DMS53 (cell line): Measurements from ENCODE around the gene FOXN1.

Experiments
- DNase-seq: peaks from one replicate; lab custom pipeline; 2025; lab: John Stamatoyannopoulos, UW

The FOXN1 gene

DNA sequence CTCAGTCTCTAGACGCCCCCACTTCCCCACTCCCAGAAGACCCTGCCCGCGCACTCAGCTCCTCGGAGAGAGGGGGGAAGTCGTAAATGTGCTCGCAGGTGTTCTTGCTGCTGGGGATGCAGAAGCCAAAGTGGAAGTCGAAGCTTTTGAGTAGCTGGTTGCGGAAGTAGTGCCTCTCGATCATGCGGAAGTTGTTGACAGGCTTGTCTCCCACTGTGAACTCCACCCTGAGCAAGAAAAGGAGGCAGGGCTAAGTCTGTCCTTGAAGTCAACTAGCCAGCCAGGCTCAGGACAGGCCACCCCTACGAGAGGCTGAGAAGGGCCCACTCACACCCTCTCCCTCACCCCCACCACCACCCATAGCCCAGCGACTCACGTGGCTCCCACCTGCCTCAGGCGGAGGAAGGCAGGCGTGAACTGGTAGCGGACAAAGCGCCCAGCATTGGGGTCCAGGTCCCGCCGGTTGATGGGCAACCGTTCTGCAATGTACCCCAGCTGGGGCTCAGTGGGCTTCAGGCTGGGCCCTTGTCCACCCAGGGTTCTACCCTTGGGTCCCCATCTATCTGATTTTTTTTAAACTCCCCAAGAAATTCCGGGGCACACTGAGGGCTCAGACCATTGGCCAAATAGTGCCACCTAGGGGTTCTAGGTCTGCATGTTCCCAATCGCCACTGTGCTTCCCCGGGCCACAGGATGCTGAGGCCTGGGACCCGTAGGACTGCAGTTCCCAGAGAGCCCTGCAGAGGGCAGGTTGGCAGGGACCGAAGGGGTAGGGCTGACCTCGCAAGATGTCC, 41.7 kb downstream of the FOXN1 start:
- peak; percentile 81 for DNase-seq

DNA sequence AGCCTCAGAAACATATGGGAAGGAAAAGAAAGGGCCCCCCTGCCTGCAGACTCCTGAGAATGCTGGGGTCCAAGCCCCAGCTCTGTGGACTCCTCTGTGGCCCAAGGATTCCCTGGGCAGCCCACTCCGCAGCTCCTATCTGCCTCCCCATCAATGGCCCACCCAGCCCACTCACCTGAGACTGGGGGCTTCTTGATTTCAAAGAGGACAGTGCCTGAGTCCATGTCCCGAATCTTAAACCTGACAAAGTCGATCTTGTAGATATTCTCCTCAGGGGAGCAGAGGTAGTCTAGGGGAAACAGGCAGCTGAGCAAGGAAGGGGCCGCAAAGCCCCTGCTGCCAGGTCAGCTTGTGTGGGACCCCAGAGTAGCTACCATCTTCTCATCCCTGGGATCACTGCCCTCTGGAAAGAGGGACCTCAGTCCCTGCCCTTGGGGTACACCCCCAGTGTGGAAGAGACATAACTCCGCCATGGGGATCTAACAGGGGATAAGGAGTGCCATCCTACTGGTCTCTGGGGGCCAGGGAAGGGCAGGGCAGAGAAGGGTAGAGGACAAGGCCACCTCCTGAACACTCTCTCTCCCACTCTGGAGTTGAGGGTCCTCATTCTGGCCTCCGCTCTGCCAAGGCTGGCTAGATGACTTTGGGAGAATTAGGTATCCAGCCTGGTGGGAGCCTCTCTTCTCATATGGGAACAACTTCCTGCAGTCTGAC, 42.4 kb downstream of the FOXN1 start:
- no peak for DNase-seq

DNA sequence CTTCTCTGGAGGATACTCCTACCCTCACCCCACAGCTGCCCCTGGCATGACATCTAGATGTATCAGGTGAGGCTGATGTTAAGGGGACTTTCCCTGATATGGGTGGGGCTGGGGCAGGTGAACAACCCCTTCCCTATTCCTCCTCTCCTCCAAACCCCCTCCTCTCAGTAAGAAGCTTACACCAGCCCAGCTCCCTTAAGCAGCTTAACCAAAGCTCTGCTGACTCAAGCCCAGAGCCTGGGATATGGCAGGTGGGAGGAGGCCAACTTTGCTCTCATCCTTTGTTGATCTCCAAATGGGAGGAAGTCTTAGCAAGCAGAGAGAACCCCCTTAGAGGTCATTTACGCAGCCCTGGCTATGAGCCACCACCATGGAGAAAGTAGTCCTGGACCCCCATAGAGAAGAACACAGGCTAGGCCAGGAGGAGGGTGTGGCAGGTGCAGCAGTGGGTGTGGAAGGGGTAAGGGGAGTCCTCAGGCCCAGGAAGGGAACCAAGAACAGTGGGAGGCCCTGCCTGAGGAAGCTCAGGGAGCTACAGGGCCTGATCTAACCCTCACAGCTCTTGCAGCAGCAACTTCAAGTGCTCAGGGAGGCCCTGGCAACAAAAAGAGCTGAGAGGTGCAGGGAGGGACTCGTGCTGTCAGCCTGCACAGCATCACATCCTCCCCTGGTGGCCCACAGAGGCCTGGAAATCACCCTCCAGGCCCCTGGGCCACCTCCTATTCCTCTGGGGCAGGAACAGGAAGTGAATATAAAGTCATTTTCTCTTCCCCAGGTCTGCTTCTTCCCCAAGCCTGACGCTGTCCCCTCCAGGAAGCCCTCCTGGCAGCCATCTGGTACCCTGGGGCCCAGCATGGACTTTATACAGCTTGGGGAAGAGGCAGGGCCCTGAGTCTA, 43.3 kb downstream of the FOXN1 start:
- no peak for DNase-seq

DNA sequence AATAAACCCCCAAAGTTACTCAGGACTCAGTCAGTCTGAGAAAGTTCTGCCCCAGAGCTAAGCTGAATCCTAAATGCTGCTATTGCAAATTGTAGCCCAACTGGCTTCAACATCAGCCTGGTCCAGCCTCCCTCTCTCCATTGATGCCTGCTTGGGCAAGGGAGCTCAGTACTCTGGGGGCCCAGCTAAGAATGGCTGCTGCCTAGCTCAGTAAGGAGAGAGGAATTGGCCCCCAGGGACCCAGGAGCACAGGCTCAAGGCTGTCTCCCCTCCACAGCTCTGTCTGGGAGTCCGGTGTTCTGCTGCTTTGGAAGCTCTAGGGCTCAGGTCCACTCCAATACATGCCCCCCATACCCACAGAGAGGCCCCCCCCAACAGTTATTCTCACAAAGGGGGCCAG, 44.7 kb downstream of the FOXN1 start:
- no peak for DNase-seq

DNA sequence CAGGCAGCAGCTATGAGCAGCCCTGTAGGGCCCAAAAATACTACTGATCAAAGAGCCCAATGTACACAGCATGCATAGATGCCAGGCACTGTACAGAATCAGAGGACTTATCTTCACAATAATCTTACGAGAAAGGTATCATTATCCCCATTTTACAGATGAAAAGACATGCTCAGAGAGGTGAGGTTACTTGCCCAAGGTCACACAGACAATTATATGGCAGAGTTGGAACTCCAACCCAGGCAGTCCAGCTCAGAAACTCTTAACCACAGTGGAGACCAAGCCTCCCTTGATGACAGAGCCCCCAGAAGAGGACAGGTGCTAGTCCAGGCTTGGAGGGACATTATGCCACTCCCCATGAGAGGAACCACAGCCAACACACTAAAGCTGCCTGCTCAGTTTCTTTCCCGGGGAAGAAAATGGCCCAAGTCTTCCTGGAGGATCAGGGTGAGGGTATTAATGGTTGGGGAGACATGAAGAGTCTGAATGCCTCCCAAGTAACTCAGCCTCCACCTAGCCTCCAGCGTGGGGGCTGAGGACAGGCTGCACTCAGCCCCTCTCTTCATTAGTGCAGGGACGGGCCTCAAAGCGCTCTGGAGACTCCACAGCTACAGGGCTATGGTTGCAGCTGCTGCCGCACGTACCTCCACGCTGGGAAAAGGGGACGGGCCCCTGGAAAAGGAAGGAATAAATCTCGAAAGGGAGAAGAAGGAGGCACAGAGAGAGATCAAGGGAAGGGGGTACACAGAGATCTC, 45.5 kb downstream of the FOXN1 start:
- DNase-seq, result peak; percentile 53

DNA sequence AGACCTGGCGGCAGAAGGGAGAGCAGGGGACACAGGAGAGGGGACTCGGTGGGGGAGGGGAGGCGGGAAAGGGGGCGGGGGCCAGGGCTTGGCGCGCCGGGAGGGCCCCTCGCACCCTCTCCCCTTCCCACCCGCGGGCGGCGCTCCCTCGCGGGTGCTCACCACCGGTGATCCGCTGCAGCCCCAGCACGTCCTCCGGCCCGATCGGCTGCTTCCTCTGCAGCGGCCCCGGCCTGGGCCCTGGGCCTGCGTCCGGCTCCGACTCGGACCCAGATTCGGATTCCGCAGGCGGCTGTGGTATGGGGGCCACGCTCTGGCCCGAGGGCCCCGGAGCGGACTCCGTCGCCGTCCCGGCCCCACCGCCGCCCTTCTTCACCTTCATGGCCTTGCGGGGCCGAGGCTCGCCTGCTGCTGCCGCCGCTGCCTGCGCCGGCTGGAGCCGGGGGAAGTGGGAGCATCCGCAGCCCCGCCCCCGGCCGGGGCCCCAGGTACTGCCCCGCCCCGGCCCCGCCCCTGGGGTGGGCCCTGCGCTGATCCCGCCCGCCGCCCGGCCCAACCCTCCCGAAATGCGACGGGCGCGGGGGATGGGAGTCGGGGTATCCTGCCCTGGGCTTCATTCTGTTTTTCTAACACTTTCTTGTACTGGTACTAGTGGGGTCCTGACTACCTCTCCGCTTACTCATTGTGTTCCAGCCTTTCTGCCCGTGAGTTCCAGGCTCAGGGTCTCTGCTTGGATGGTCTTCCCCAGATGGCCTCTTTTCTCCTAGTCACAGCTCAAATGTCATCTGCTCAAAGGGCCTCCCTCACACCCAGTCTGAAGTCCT, 46.2 kb downstream of the FOXN1 start, which contains the start of gene UNC119:
Gene UNC119 (minus strand): TSS at position 449 of the 824 bp plus-strand sequence. CDS start 67 bp downstream, at position 382.
- peak; percentile 87 for DNase-seq

DNA sequence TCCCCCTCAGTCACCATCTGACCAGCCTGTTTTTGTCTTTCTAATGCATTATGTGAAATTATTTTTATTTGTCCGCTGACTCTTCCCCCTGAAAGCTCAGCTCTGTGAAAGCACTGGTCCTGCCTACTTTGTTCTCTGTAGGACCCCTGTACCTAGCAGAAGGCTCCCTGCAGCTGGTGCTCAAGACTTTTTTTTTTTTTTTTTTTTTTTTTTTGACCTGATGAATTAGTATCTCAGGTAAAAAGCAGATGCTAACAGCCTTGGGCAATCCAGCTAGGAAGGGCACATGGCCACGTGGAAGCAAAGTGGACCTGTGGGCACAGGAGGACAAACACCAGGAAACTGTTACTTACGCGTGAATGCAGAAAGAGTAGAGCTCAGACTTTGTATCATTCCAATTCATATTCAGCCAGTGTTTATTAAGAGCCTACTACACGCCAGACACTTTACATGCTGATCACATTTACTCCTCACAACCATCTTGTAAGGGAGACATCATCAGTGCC, 46.9 kb downstream of the FOXN1 start:
- peak; percentile 31 for DNase-seq

DNA sequence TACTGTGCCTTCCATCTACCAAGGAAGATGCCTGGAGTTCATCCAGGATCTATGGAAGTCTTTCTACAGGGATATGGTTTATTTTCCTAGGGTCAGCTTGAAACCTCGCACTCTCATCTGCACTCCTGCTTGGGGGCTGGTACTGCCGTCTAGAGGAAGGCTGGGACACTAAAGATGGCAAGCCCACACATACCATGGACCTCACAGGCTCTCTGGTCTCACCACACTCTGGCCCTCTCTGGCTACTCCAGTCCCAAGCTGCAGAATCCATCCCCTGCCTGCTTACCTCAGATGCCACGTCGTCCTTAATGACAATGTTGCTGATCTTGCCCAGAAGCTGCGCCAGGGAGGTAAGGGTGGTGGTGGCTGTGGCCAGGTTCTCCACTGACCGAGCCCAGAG, 48.4 kb downstream of the FOXN1 start:
- DNase-seq, result no peak

DNA sequence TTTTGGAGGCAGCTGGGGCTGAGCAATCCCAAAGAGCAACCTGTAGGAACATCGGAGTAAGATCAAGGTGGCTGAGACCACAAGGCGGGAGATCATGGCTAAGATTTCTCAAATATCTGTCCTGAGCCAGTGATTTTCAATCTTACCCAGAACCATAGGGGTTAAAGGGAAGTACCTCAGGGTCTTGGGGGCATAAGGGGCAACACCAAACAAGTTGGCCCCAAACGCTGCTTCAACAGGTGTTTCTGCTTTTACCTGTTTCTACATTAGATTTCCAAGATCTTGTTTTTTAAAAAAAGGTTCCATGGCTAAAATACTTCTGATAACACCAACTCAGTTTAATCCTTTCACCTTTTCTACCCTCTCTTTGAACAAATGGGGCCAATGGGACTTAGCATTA, 48.9 kb downstream of the FOXN1 start:
- no peak for DNase-seq

DNA sequence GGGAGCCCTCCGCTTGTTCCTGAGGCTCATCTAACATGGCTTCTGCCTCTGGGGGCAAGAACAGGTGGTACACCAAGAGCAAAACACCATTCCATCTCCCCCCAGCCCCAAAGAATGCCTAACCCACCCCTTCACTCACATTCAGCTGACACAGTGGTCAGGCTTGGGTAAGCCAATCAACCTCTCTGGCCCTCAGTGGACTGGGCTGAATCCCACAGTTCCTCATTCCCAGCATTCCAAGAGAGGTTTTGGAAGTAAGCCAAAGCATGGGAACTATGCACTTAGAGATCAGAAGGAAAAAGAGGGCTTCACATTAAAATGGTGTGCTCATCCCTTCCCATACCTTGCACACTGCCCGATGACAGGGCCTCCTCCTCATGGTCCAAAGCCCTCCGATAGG, 57.3 kb downstream of the FOXN1 start:
- DNase-seq, result no peak

DNA sequence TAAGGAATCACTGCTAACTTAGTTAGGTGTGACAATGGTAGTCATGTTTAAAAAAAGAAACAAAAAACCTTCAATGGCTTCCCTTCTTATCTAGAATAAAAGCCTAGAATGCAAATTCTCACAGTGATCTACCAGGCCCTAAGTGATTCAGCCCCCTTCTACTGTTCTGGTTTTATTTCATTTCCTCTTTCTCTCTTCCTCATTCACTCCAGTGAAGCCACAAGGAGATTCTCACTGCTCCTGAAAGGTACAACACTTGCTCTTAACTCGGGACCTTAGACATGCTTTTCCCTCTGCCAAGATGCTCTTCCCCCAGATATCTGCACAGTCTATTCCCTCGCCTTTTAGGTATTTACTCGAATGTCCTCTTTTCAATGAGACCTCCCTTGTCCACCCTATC, 61.5 kb downstream of the FOXN1 start:
- no peak for DNase-seq

DNA sequence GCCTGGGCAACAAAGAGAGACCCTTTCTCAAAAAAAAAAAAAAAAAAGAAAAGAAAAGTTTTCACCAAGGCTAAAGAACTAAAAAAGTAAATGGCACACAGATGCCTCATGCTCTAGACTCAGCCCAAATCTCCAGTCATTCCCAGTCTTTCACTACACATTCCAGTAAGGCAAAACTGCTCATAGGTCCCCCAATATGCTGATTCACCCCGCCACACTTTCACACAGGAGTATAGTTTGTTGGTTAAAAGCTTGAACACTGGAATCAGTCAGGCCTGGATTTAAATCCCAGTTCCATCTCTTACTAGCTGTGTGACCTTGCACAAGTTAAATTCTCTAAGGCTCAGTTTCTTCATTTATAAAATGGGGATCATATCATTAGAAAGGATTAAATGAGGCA, 63.3 kb downstream of the FOXN1 start:
- no peak for DNase-seq

DNA sequence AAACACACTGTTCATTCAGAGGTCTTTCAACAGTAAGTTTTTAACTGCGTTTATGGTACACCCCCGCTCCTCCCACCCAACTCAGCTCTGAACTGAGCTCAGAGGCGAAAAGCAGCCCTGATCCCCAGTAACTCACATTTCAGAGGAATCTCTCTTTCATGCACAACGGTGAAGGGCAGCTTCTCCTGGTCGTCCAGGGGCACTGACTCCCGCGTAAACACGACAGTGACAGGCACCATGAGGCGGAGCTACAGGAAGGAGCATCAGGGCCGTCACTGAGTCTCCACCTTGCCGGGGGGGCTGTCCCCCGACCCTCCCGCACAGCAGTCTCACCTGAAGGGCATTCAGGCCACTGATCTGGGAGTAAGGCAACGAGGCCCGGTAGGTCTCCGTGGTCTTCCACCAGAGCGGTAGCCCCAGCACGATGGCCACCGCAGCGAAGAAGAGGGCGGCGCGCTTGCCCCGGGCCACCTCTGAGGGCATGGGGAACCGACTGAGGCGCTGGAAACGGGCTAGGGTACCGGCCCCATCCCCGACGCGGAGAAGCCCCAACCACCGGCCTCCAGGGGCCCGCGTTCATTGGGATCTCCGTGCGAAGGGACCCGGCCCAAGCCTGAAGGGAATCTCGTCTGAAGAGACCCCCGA, 64.7 kb downstream of the FOXN1 start:
- DNase-seq, result peak; percentile 63

DNA sequence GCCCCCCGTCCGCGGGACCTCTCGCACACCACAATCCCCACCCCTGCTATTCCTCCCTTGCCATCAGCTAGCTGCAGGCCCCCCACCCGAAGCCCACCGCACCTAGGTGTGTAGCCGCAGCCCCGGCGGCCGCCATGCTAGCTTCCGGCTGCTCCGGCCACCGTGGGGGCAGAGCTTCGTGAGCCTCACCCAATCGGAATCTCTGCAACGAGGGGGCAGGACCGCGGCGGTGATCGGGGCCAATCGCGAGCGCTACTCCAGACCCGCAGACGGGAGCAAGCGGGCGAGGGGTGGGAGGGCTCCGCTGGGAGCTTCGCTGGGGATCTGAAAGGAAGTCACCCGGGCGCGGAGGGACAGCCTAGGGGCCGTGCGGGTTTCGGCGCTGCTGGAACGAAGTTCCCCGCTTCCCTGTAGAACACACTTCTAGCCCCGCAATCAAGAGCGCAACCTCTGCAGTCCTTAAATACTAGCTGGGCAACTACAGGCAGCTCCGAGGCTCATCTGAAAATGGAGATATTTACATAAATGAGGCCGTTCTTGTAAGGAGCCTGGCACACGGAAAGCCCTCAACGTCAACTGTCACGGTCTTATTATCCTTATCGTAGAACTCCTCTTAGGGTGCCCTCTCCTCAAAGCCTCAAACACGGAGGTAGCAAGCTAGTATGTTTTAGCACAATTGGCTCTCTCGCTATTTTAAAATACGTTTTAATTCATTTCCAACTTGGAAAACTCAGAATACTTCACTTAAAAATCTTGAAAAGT, 65.4 kb downstream of the FOXN1 start, which contains the start of gene PIGS:
Gene PIGS (minus strand): TSS at position 164 of the 762 bp plus-strand sequence. CDS start 28 bp downstream, at position 136.
- DNase-seq, result peak; percentile 95

DNA sequence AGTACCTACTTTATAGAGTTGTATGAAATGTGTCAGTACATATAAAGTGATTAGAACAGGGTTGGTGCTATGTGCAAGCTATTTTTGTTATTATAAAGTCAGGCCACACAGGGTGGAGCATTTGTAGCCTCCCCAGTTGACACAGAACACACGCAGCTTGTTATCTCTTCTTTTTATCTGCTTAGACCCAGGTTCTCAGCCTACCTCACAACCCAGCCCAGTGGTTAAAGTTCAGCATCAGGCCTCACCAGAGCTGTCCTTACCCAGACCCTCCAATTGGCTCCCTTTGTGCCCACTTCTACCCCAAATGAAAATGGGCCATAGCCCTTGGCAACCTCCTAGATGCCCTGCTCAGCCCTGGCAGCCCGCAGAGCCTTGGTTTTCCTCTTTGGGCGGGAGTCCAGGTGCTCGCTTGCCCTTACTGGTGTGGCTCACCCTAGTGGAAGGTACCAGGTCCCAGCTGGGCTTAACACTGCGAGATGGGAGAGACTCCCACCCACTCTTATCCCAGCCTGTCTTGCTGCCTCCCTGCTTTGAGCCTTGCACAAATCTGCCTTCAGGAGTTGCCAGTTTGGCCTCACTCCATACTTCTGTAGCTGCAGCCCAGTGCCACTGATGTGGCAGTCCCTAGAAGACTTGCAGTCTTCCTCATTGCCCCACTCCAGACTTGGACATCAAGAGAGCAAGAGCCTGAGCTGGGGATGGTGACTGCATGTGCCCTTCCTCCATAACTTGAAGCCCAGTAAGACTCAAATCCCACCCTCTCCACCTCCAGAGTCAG, 66.3 kb downstream of the FOXN1 start:
- DNase-seq, result no peak

DNA sequence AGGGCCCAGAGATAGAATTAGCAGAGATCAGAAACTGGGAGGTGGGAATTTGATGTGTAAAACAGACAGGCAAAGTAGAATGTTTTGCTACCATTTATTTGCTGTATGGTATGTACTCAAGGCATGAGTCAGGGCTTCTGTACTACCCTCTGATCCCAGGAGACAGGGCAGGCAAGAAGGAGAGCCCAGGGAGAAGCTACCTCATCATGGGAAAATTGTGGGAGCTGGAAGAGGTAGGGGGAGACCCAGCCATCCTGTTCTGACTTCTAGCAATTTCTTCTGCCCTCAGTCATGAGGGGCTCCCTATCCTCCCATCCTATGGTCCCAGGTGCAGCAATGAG, 66.9 kb downstream of the FOXN1 start:
- peak; percentile 19 for DNase-seq

DNA sequence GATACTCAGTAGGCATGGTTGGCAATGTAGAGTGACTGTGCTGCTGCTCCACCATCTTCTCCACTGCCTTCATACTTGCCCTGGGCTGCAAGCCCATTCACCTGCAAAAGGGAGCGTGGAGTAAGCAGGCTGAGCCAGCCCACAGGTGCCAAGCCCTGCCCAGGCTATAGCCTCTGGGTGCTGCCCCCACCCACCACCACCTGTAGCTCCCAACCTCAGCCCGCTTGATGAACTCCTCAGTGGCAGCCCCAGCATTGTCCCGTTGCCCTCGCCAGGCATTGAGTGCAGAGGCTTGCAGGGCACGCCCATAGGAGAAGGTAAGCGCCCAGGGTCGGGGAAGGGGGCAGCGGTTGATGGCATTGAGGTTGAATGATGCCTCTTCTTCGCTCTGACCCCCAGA, 67.4 kb downstream of the FOXN1 start:
- no peak for DNase-seq

DNA sequence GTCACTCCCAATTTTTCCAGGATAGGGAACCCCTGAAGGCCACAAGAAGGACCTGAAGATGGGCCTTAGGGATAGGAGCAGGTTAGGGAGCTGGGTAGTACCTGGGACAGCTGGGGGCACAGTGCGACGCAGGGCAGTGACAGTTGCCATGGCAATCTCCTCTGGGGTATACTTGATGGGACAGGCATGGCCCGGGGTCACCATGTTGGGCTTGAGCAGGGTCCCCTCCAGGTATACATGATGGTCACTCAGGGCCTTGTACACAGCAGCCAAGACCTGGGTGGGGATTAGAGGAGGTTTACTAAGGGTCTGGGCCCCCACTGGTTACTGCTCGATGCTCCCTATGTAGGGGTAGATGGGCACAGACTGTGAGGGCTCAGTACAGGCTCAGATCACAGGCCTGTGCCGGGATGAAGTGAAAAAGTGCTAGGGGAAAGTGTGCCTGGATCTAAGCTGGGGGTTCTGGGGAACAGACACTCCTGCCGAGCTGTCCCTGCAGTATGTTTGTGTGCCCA, 67.9 kb downstream of the FOXN1 start:
- DNase-seq, result no peak
